MM.1S (cell line): ENCODE measurements around the gene SFTPB.

Source experiments
- EZH2 ChIP-seq: fragments of 300-600 bp; sonication (generic); optimal IDR thresholded peaks from 2 replicates; pipeline ENCODE3; 2017; ENCODE audit warnings: low read depth, mild to moderate bottlenecking, antibody characterized with exemption, low read length, mixed read lengths
- EZH2phosphoT487 ChIP-seq: fragments of 300-600 bp; sonication (generic); IDR thresholded peaks from 2 replicates; pipeline ENCODE4 v1.6.1; 2018; ENCODE audit warnings: antibody characterized with exemption, low read length
- TF ChIP-seq, protein P1 (sequence below): fragments of 300-600 bp; sonication (generic); IDR thresholded peaks from 2 replicates; pipeline ENCODE4 v1.5.1; 2016; ENCODE audit warnings: antibody characterized with exemption, low read length, mixed read lengths

DNA sequence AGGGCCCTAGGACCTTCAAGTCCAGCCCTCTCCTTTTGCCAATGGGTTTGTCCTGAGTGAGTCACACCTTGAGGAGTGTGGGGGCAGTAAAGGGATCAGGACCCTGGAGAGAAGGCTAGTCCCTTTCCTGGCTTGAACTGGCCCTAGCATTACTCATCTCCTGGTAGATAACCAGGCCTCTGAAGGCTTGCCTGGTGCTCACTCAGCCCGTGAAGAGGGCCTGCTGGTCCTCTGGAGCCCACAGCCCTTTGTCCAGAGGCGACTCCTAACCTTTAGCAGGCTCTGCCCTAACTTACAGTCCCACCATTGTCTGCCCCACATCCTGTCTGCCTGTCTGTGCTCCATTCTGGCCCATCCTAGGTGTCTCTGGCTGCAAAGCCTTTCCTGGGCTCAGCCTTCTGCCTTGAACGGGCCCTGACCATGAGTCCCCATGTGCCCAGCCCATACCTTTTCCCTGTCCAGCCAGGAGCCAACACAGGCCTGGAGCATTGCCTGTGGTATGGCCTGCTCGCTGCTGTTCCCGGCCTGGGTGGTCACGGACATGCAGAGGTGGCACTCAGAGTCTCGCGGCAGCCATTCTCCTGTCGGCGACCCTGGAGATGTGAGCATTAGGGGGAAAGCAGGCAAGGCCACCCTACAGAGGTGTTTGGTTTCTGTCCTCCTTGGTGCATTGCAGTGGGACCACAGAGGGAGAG is 5.0 kb downstream of the SFTPB start:
- TF ChIP-seq, protein P1, sequence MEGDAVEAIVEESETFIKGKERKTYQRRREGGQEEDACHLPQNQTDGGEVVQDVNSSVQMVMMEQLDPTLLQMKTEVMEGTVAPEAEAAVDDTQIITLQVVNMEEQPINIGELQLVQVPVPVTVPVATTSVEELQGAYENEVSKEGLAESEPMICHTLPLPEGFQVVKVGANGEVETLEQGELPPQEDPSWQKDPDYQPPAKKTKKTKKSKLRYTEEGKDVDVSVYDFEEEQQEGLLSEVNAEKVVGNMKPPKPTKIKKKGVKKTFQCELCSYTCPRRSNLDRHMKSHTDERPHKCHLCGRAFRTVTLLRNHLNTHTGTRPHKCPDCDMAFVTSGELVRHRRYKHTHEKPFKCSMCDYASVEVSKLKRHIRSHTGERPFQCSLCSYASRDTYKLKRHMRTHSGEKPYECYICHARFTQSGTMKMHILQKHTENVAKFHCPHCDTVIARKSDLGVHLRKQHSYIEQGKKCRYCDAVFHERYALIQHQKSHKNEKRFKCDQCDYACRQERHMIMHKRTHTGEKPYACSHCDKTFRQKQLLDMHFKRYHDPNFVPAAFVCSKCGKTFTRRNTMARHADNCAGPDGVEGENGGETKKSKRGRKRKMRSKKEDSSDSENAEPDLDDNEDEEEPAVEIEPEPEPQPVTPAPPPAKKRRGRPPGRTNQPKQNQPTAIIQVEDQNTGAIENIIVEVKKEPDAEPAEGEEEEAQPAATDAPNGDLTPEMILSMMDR, result no peak
- TF ChIP-seq EZH2, result no peak
- no peak for TF ChIP-seq EZH2phosphoT487
